Testis (tissue), 2 donors: Measurements from ENCODE around the gene AGR3.
A peak's percentile ranks its signal among the peaks of the same experiment; 100 is the strongest.

Experiments used
- CTCF ChIP-seq, 3 experiments: fragments of 450-650 bp in 2 of 3; fragments of 200-600 bp in 1 of 3; sonication (generic) in 1 of 3; IDR thresholded peaks; one replicate each; pipeline ENCODE4 v1.5.1; 2016 to 2019; ENCODE audit warnings: antibody characterized with exemption in 3 of 3, mild to moderate bottlenecking in 2 of 3, moderate library complexity in 1 of 3
- POLR2A ChIP-seq: fragments of 450-650 bp; IDR thresholded peaks from one replicate; pipeline ENCODE4 v1.6.1; 2017; ENCODE audit warnings: antibody characterized with exemption, mild to moderate bottlenecking, moderate library complexity

GRCh38 chr7:16926283-16926682 lies 44.5 kb upstream of the AGR3 start:
- TF ChIP-seq CTCF (IDR thresholded peaks at IDR 0.05): peak in 2 of 3 experiments; percentile 53 to 56
- TF ChIP-seq POLR2A: no peak
